Right lobe of liver (tissue), 4 donors: ENCODE measurements around the gene AKAP13.
A peak's percentile ranks its signal among the peaks of the same experiment; 100 is the strongest.

Experiments used
- POLR2A ChIP-seq: fragments of 450-650 bp; IDR thresholded peaks from one replicate; pipeline ENCODE4 v1.6.1; 2017; ENCODE audit warnings: antibody characterized with exemption, mild to moderate bottlenecking
- TF ChIP-seq, protein P1 (sequence below), 4 donors: fragments of 200-600 bp in 3 of 4; fragments of 450-650 bp in 1 of 4; IDR thresholded peaks; one replicate each; pipeline versions ENCODE4 v1.5.1 to v1.8.0; 2016 to 2022; ENCODE audit warnings: antibody characterized with exemption in 4 of 4, mild to moderate bottlenecking in 2 of 4
- donor health status: DM: no; HTN: no; CAD: no.
- donor health status: DM: no; HTN: no; CAD: no.
- donor health status: DM: no; HTN: yes; CAD: no.

DNA sequence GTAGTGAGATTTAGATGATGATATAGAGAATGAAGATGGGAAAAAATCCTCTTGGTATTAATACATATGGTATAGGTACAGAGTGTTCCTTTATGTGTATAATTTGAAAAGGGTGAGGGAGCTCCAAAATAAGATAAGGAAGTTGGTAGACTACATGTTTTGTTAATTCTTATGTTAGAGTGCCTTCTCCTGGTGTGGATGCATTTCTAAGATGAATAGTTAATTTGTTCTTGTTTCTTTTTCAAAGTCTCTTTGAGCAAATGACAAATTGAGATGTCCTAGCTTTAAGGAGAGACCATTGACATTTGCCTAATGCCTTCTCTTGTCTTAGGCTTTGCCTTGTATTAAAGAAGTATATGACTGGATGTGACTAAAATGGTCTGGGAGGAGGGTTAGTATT, 34.1 kb downstream of the AKAP13 start:
- TF ChIP-seq, protein P1, sequence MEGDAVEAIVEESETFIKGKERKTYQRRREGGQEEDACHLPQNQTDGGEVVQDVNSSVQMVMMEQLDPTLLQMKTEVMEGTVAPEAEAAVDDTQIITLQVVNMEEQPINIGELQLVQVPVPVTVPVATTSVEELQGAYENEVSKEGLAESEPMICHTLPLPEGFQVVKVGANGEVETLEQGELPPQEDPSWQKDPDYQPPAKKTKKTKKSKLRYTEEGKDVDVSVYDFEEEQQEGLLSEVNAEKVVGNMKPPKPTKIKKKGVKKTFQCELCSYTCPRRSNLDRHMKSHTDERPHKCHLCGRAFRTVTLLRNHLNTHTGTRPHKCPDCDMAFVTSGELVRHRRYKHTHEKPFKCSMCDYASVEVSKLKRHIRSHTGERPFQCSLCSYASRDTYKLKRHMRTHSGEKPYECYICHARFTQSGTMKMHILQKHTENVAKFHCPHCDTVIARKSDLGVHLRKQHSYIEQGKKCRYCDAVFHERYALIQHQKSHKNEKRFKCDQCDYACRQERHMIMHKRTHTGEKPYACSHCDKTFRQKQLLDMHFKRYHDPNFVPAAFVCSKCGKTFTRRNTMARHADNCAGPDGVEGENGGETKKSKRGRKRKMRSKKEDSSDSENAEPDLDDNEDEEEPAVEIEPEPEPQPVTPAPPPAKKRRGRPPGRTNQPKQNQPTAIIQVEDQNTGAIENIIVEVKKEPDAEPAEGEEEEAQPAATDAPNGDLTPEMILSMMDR (IDR thresholded peaks at IDR 0.05): peak; percentile 17 to 25 (median 24)
- TF ChIP-seq POLR2A: no peak
